ENCODE measurements around the gene HOXC13.

The HOXC13 gene

DNA sequence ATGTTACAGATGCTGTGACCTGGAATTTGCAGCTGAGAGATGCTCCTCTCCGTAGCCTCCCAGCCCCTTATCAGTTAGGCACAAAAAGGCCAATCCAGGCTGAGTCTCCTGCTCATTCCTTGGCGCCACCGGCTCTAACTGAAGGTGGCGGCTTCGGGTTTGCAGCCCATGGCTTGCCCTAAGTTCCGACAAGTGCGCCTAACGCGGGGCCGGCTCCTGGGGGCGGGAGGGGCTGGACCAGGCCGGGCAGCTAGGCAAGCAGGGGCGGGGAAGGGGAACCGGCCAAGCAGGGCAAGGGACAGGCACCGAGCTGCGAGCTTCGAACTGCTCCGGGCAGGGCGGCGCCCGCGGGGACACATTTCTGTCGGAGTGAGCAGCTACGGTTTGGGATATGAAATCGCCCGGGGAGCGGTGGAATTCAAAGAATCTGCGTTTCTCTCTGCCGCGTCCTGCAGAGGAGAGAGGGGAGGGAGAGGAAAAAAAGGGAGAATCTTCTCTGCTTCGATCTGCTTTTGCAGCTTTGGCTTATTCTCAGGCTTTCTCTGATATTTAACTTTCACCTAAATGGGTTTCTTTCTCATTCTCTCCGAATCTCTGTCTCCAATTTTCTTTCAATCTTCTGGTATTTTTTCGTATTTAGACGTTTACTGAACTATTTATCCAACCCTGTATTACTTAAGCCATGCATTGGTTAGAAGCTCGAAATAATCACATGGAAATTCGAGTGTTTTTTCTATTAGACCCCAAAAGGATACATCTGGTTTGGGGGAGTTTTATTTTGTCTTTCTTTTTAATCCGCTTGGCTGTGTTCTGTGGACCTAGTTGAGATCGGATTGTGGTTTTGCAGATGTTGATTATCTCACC, 14.5 kb downstream of the HOXC13 start:
- no peaks in the 10 kb centered on the region for H3K36me3 ChIP-seq (replicated peaks)
- H3K4me3 ChIP-seq (ENCODE audit: low read depth, low read length): no peak overlapping the region
- H3K27me3 ChIP-seq (replicated peaks): peaks cover 97% of the 10 kb centered on the region
- DNase-seq: no peak
- in situ Hi-C loops (cut with HindIII; ENCODE audit: low pct_ligation_motif_present, low sequenced_read_pairs): no loop called here
- TF ChIP-seq, protein P1, sequence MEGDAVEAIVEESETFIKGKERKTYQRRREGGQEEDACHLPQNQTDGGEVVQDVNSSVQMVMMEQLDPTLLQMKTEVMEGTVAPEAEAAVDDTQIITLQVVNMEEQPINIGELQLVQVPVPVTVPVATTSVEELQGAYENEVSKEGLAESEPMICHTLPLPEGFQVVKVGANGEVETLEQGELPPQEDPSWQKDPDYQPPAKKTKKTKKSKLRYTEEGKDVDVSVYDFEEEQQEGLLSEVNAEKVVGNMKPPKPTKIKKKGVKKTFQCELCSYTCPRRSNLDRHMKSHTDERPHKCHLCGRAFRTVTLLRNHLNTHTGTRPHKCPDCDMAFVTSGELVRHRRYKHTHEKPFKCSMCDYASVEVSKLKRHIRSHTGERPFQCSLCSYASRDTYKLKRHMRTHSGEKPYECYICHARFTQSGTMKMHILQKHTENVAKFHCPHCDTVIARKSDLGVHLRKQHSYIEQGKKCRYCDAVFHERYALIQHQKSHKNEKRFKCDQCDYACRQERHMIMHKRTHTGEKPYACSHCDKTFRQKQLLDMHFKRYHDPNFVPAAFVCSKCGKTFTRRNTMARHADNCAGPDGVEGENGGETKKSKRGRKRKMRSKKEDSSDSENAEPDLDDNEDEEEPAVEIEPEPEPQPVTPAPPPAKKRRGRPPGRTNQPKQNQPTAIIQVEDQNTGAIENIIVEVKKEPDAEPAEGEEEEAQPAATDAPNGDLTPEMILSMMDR (IDR thresholded peaks at IDR 0.05; ENCODE audit: low read depth, low read length, missing control alignments): no peak
- H3K27ac ChIP-seq: no peak overlapping the region

DNA sequence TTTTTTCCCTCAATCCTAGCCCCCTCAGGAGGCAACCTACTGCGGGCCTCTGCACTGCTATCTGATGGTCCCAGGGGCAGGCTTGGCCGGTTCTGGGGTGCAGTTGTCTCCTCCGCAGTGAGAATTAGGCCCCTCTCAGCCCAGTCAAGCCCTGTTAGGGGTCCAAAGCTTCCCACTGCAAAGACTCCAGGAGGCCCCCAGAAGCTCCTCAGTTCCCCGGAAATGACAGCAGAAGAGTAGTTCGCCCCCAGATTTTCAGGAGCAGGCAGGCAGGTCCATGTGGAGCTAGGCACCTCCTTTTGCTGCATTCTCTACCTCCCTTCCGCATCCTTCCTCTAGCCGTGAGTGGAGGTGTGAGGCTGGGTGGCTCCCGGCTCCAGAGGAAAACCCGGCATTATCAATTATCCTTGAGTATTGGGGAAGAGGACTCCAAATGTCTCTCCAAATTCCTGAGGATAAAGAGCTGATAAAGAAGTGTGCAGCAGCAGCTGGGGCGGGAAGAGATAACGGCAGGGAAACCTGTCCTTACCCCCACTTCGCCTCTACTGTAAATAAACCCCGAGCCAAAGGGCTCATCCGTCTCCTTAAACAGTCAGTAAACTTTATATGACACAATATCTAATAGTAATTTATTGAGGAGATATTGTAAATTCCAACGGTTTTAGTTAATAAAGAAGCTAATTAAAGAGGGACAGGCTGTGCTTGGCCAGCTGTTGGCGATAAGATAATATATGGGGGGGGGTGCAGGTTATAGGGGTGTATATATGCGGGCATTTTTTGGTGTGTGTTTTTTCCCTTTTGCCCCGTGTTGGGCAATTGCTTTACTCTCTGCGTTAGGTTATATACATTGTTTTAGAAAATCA, 15.4 kb downstream of the HOXC13 start:
- no peak overlapping the region for H3K27ac ChIP-seq
- TF ChIP-seq, protein P1 (IDR thresholded peaks at IDR 0.05; ENCODE audit: low read depth, low read length, missing control alignments): no peak
- DNase-seq: no peak
- in situ Hi-C loops (cut with HindIII; ENCODE audit: low pct_ligation_motif_present, low sequenced_read_pairs): no loop called here
- no peak overlapping the region for H3K4me3 ChIP-seq (ENCODE audit: low read depth, low read length)
- H3K27me3 ChIP-seq (replicated peaks): peaks cover 97% of the 10 kb centered on the region
- H3K36me3 ChIP-seq (replicated peaks): no peaks in the 10 kb centered on the region

DNA sequence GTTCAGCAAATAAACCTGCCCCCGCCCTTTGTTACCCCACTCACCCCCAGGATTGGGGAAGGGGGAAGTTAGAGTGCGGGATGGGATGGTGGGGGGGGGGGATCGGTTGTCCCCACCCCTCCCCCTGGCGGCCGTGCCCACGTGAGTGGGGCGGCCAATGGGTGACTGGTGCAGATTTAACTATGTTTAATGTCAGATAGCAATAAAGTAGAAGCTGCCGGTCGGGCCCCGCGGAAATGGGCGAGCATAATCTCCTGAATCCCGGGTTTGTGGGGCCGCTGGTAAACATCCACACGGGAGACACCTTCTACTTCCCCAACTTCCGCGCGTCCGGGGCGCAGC, 16.0 kb downstream of the HOXC13 start, which contains the start of gene HOXC12:
HOXC12 (plus strand) TSS at position 210 of the 342 bp plus-strand sequence; CDS start at position 237, 27 bp downstream.
- in situ Hi-C loops (cut with HindIII; ENCODE audit: low pct_ligation_motif_present, low sequenced_read_pairs): no loop called here
- no peak within 1 kb of the TSS for H3K27ac ChIP-seq
- H3K4me3 ChIP-seq (ENCODE audit: low read depth, low read length): no peak within 1 kb of the TSS
- TF ChIP-seq, protein P1 (IDR thresholded peaks at IDR 0.05; ENCODE audit: low read depth, low read length, missing control alignments): no peak
- no peaks in the 10 kb centered on the region for H3K36me3 ChIP-seq (replicated peaks)
- peaks cover 97% of the 10 kb centered on the region for H3K27me3 ChIP-seq (replicated peaks)
- DNase-seq: no peak

DNA sequence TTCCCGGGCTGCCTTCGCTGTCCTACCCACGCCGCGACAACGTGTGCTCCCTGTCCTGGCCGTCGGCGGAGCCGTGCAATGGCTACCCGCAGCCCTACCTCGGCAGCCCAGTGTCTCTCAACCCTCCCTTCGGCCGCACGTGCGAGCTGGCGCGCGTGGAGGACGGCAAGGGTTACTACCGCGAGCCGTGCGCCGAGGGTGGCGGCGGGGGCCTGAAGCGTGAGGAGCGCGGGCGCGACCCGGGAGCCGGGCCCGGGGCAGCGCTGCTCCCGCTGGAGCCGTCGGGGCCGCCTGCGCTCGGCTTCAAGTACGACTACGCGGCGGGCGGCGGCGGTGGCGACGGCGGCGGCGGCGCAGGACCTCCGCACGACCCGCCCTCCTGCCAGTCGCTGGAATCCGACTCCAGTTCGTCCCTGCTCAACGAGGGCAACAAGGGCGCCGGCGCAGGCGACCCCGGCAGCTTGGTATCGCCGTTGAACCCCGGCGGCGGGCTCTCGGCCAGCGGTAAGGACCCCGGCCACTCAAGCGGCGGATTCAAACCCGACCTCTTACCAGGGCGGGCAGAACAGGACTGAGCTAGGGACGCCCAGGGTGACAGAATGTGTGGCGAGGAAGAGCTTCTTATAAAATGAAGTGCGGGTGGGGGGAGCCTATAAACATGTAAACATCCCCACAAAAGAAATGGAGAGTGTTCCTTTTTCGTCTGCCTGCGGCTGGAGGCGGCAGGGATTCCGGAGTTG, 16.6 kb downstream of the HOXC13 start:
- Histone ChIP-seq H3K36me3 (replicated peaks) (no peaks in the 10 kb centered on the region), H3K27me3 (replicated peaks) (peaks cover 97% of the 10 kb centered on the region), H3K27ac (no peak overlapping the region), H3K4me3 (ENCODE audit: low read depth, low read length) (no peak overlapping the region)
- no peak for DNase-seq
- TF ChIP-seq, protein P1 (IDR thresholded peaks at IDR 0.05; ENCODE audit: low read depth, low read length, missing control alignments): no peak
- in situ Hi-C loops (cut with HindIII; ENCODE audit: low pct_ligation_motif_present, low sequenced_read_pairs): no loop called here

DNA sequence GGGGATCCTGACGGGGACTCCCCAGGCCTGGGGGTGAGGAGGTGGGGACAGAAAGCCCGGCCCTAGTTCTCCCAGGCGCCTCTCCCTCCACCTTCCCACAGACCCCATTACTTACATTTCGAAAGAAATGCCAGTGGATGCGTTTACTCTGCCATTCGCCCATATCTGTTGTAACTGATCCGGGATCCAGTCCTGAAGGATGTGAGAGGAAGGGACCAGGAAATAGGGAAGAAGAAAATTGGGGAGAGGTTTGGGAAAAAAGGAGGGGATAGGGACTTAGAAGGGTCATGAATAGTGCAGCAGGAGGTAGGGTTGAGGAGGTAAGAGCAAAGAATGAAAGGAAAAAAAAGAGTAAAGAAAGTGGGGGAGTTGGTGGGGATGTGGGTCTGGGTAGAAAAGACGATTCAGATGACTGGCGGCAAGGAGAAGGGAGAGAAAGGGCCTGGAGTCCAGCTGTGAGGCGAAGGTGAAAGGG, 17.2 kb downstream of the HOXC13 start:
- in situ Hi-C loops (cut with HindIII; ENCODE audit: low pct_ligation_motif_present, low sequenced_read_pairs): no loop called here
- Histone ChIP-seq H3K36me3 (replicated peaks) (no peaks in the 10 kb centered on the region), H3K27me3 (replicated peaks) (peaks cover 97% of the 10 kb centered on the region), H3K27ac (no peak overlapping the region), H3K4me3 (ENCODE audit: low read depth, low read length) (no peak overlapping the region)
- TF ChIP-seq, protein P1 (IDR thresholded peaks at IDR 0.05; ENCODE audit: low read depth, low read length, missing control alignments): no peak
- no peak for DNase-seq

Measured in brain microvascular endothelial cell (primary cell).